Muscle of leg (tissue), 11 donors: Measurements from ENCODE around the gene FASN. TPM values are rescaled to one million over a fixed set of nuclear protein-coding genes. Genes with fewer than 3 reads are reported as not detected.

ENCODE experiments used
- DNase-seq: peaks from one replicate; pipeline ENCODE4 v3.0.0; 2013
- H3K27ac ChIP-seq: one replicate; pipeline ENCODE4 v1.5.1; 2013; ENCODE audit warnings: mild to moderate bottlenecking, low read length, control low read depth
- H3K27me3 ChIP-seq: one replicate; pipeline ENCODE4 v1.6.1; 2013; ENCODE audit warnings: low read length; ENCODE audit not compliant: control insufficient read depth, insufficient read depth
- H3K36me3 ChIP-seq: one replicate; pipeline ENCODE4 v1.6.1; 2013; ENCODE audit warnings: low read length; ENCODE audit not compliant: control insufficient read depth, insufficient read depth
- H3K4me1 ChIP-seq: one replicate; pipeline ENCODE4 v1.6.1; 2013; ENCODE audit warnings: low read length; ENCODE audit not compliant: control insufficient read depth, insufficient read depth
- H3K4me3 ChIP-seq: one replicate; pipeline ENCODE4 v1.5.1; 2013; ENCODE audit warnings: low read length, control low read depth
- H3K9me3 ChIP-seq: replicated peaks from 2 replicates; pipeline ENCODE4 v1.6.1; 2013; ENCODE audit warnings: low read depth, low read length; ENCODE audit not compliant: control insufficient read depth
- WGBS: methylation state at CpG from one replicate; pipeline ENCODE4 v1.1.5; 2013; ENCODE audit warnings: missing lambda C conversion rate; ENCODE audit not compliant: insufficient coverage; 5-methylcytosine and 5-hydroxymethylcytosine counted together
- polyA plus RNA-seq, 8 donors: library from polyadenylated mRNA; unstranded; fragments of 120-200 nt; gene quantifications; one replicate each; pipeline versions ENCODE4 v1.2.1 to v1.2.3, GENCODE V29; 2013; ENCODE audit warnings: inconsistent platforms in 1 of 8, low replicate concordance in 1 of 8; ENCODE audit not compliant: insufficient read length in 8 of 8, insufficient read depth in 1 of 8
- total RNA-seq: library from RNA; stranded (reverse); fragments of 120-200 nt; gene quantifications from one replicate; pipeline ENCODE4 v1.2.4, GENCODE V29; 2013

The FASN gene
- total and polyA plus RNA-seq, 9 donors, result 15.4 to 53.4 (median 34.2) TPM

- Histone ChIP-seq H3K27me3 (no peaks in the 10 kb centered on the region), H3K9me3 (no peaks in the 10 kb centered on the region), H3K4me1 (no peaks in the 10 kb centered on the region), H3K27ac (no peak overlapping the region), H3K36me3 (peaks cover 100% of the 10 kb centered on the region), H3K4me3 (no peak overlapping the region)
- WGBS, result 92% methylated on average over 36 of the region's 48 CpGs
- no peak for DNase-seq
These were observed 9.8 kb downstream of the FASN start for GRCh38 chr17:82087961-82088837.

- 87% methylated on average over 27 of the region's 39 CpGs for WGBS
- Histone ChIP-seq H3K4me3 (no peak overlapping the region), H3K9me3 (no peaks in the 10 kb centered on the region), H3K27me3 (no peaks in the 10 kb centered on the region), H3K36me3 (peaks cover 100% of the 10 kb centered on the region), H3K27ac (no peak overlapping the region), H3K4me1 (no peaks in the 10 kb centered on the region)
- no peak for DNase-seq
These were observed 10.8 kb downstream of the FASN start for GRCh38 chr17:82086941-82087906.

GRCh38 chr17:82085931-82086764 lies 11.9 kb downstream of the FASN start:
- Histone ChIP-seq H3K9me3 (no peaks in the 10 kb centered on the region), H3K27ac (no peak overlapping the region), H3K4me1 (no peaks in the 10 kb centered on the region), H3K27me3 (no peaks in the 10 kb centered on the region), H3K4me3 (no peak overlapping the region), H3K36me3 (peaks cover 98% of the 10 kb centered on the region)
- 90% methylated on average over 20 of the region's 25 CpGs for WGBS
- no peak for DNase-seq

- Histone ChIP-seq H3K36me3 (peaks cover 98% of the 10 kb centered on the region), H3K4me1 (no peaks in the 10 kb centered on the region), H3K27me3 (no peaks in the 10 kb centered on the region), H3K27ac (no peak overlapping the region), H3K4me3 (no peak overlapping the region), H3K9me3 (no peaks in the 10 kb centered on the region)
- whole genome bisulfite sequencing, result 84% methylated on average over 42 of the region's 49 CpGs
- no peak for DNase-seq
These were observed 12.8 kb downstream of the FASN start for GRCh38 chr17:82085031-82085861.

GRCh38 chr17:82084373-82085030 lies 13.5 kb downstream of the FASN start:
- no peaks in the 10 kb centered on the region for H3K4me1 ChIP-seq
- 85% methylated on average over 26 of the region's 31 CpGs for WGBS
- H3K4me3 ChIP-seq, result no peak overlapping the region
- no peak for DNase-seq
- H3K9me3 ChIP-seq, result no peaks in the 10 kb centered on the region
- H3K27me3 ChIP-seq, result no peaks in the 10 kb centered on the region
- H3K36me3 ChIP-seq, result peaks cover 98% of the 10 kb centered on the region
- no peak overlapping the region for H3K27ac ChIP-seq

- no peak for DNase-seq
- 91% methylated on average over 53 of the region's 55 CpGs for WGBS
- Histone ChIP-seq H3K4me3 (no peak overlapping the region), H3K4me1 (no peaks in the 10 kb centered on the region), H3K27ac (no peak overlapping the region), H3K9me3 (no peaks in the 10 kb centered on the region), H3K27me3 (no peaks in the 10 kb centered on the region), H3K36me3 (peaks cover 96% of the 10 kb centered on the region)
These were observed 14.3 kb downstream of the FASN start for GRCh38 chr17:82083533-82084359.

- H3K36me3 ChIP-seq, result peaks cover 88% of the 10 kb centered on the region
- no peak overlapping the region for H3K27ac ChIP-seq
- H3K4me1 ChIP-seq, result peaks cover 2% of the 10 kb centered on the region
- 91% methylated on average over 20 of the region's 24 CpGs for WGBS
- H3K27me3 ChIP-seq, result no peaks in the 10 kb centered on the region
- H3K9me3 ChIP-seq, result no peaks in the 10 kb centered on the region
- DNase-seq, result no peak
- no peak overlapping the region for H3K4me3 ChIP-seq
These were observed 15.0 kb downstream of the FASN start for GRCh38 chr17:82083009-82083408.

GRCh38 chr17:82082456-82082855 lies 15.6 kb downstream of the FASN start:
- Histone ChIP-seq H3K9me3 (no peaks in the 10 kb centered on the region), H3K27ac (no peak overlapping the region), H3K4me3 (no peak overlapping the region), H3K27me3 (no peaks in the 10 kb centered on the region), H3K4me1 (peaks cover 7% of the 10 kb centered on the region), H3K36me3 (peaks cover 85% of the 10 kb centered on the region)
- 93% methylated on average over 18 of the region's 19 CpGs for WGBS
- no peak for DNase-seq
